Measurements from ENCODE around the gene L3MBTL4.

The L3MBTL4 gene

DNA sequence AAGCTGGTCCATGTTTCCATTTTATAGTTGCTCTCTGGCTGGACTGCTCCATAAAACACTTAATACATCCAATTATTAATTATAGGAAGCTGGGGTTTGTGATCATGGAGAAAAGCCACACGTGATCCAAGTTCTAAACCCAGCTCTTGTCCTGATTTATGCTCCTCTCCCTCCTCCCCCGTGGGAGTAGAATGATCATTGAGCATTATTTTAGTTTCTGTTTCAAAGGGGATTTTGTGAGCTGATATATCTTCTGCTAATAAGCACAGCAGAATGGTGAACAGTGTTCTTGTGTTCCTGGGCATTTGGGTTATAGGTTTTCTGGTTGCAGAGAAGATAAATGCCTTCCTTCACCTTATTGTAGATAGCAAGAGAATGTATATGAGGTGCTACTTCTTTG is 383.7 kb downstream of the L3MBTL4 start:
- Mint-ChIP-seq H3K4me3 (no peak overlapping the region), H3K27ac (no peak overlapping the region), H3K4me1 (no peaks in the 10 kb centered on the region), H3K9me3 (peaks cover 5% of the 10 kb centered on the region in 2 donors), H3K27me3 (no peaks in the 10 kb centered on the region)
- ATAC-seq (no peak), DNase-seq (no peak)

DNA sequence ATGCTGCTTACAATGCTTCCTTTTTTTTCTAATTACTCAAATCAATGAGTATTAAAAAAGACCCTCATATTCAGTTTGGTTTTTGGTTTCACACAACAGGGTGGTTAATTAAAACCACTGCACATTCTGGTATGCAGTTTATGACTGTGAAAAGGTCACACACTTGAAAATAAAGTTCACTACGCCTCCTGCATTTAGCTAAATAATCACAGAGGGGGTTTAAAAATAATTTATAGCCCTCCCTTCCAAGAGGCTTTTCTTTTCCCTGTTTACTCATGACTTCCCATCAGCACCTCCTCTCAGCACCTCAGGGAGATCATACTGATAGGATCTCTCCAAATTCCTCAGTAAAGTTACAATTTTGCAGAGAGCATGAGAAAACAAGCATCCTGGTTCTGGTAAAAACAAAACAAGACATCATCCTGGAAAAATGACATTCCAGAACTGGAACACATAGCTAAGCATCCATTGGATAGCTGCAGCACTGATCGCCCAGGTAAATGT is 389.9 kb downstream of the L3MBTL4 start:
- Mint-ChIP-seq H3K9me3 (peaks cover 0 to 5% of the 10 kb centered on the region in 2 donors), H3K27ac (no peak overlapping the region), H3K4me1 (peaks cover 12% of the 10 kb centered on the region), H3K27me3 (peaks cover 8% of the 10 kb centered on the region), H3K4me3 (no peak overlapping the region)
- no peak for DNase-seq
- ATAC-seq: no peak

GRCh38 chr18:6023551-6023950 is 391.2 kb downstream of the L3MBTL4 start:
- ATAC-seq: no peak
- no peak overlapping the region for H3K4me3 Mint-ChIP-seq
- no peak overlapping the region for H3K27ac Mint-ChIP-seq

DNA sequence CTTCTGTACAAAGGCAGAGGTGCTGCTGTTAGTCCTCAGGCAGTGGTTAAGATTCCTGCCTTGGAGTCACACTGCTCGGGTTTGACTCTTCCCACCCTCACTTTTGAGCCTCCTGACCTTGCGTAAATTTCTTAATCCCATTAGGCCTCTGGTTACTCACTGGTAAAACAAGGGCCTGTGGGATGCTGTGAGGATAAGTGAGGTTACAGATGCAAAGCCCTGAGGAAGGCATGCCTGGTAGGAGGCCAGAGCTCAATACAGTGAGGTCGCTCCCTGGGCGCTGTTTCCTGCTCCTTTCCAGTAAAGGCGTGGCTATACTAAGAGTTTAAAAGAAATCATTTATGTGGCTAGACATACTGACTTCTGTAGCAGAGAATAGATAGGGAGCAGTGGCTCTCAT is 391.9 kb downstream of the L3MBTL4 start:
- peaks cover 0 to 2% of the 10 kb centered on the region in 2 donors for H3K9me3 Mint-ChIP-seq
- DNase-seq (no peak), ATAC-seq (no peak)
- H3K4me1 Mint-ChIP-seq: peaks cover 12% of the 10 kb centered on the region
- peaks cover 8% of the 10 kb centered on the region for H3K27me3 Mint-ChIP-seq
- no peak overlapping the region for H3K4me3 Mint-ChIP-seq
- peak overlapping the region in 1 of 2 donors; percentile 57 for H3K27ac Mint-ChIP-seq

More at GRCh38 chr18:6023551-6023950, 391.2 kb downstream of the L3MBTL4 start:
- peaks cover 0 to 5% of the 10 kb centered on the region in 2 donors for H3K9me3 Mint-ChIP-seq
- H3K4me1 Mint-ChIP-seq: peaks cover 12% of the 10 kb centered on the region
- DNase-seq: no peak
- H3K27me3 Mint-ChIP-seq: peaks cover 8% of the 10 kb centered on the region

GRCh38 chr18:6022074-6022444 is 392.7 kb downstream of the L3MBTL4 start:
- ATAC-seq (peak; percentile 45), DNase-seq (no peak)
- Mint-ChIP-seq H3K4me1 (peaks cover 12% of the 10 kb centered on the region), H3K9me3 (no peaks in the 10 kb centered on the region), H3K27ac (peak overlapping the region in 1 of 2 donors; percentile 26), H3K4me3 (no peak overlapping the region), H3K27me3 (peaks cover 8% of the 10 kb centered on the region)

DNA sequence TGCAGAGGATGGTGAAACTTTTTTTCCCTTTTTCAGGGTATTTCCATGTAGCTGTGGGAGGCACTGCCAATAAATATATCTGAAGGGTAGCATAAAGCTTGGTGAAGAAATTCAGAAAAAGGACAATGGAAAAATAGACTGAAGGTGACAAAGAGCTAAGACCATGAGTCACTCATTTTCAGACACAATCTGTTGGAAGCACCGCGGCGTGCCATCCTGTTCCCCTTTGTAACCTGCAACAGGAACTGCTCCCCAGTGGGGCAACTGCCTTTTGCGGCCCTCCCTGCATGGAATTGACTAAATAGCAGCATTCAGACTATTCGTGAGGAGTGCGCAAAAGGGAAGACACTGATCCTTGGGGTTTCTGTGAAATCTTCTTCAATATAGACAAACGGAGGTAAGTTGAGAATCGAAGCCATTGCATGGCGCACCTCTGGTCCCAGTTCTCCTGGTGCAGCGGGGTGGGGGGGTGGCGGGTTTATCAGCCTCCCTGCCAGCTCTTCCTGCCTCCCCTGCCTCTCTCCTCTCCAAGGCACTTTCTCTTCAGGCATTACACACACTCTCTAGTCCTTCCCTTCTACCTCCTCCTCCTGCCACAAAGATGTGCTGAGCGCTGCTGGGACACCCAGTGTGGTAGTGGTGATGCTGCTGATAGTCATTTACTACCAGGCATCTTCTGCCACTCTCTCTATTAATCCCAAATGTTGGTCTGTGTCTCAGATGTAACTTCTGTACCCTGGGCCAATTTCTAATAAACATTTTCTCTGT is 393.2 kb downstream of the L3MBTL4 start:
- Mint-ChIP-seq H3K9me3 (no peaks in the 10 kb centered on the region), H3K4me3 (no peak overlapping the region), H3K27ac (peak overlapping the region in 1 of 2 donors; percentile 26), H3K4me1 (peaks cover 12% of the 10 kb centered on the region), H3K27me3 (peaks cover 8% of the 10 kb centered on the region)
- ATAC-seq (peak; percentile 37), DNase-seq (no peak)

GRCh38 chr18:6018671-6019070 is 396.0 kb downstream of the L3MBTL4 start:
- Mint-ChIP-seq H3K9me3 (no peaks in the 10 kb centered on the region), H3K4me1 (peaks cover 12% of the 10 kb centered on the region), H3K27ac (no peak overlapping the region), H3K27me3 (peaks cover 8% of the 10 kb centered on the region), H3K4me3 (no peak overlapping the region)
- no peak for ATAC-seq
- DNase-seq: no peak

DNA sequence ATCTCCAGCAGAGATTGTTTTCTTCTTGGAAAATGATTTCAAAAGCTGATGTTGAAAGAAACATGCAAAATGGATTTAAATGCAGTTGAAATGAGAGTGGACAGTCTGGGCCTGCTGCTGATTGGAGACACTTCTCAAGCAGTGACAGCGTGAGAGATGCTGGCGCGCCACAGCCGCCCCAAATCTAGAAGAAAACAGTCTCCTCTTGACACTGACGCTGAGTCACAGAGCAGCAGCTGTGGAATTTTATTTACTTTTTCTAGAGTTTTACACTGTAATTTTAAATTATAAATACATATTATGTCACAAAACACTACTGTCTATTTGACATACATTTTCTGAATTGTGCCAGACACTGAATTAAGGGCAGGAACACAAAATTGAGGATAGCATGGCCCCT is 397.5 kb downstream of the L3MBTL4 start:
- H3K9me3 Mint-ChIP-seq: no peaks in the 10 kb centered on the region
- H3K4me1 Mint-ChIP-seq: peaks cover 8% of the 10 kb centered on the region

GRCh38 chr18:6015364-6015763 is 399.3 kb downstream of the L3MBTL4 start:
- Mint-ChIP-seq H3K27me3 (peaks cover 1% of the 10 kb centered on the region), H3K9me3 (no peaks in the 10 kb centered on the region), H3K4me3 (no peak overlapping the region), H3K4me1 (no peaks in the 10 kb centered on the region), H3K27ac (no peak overlapping the region)
- no peak for ATAC-seq
- no peak for DNase-seq

More for the DNA sequence above, 397.5 kb downstream of the L3MBTL4 start:
- Mint-ChIP-seq H3K27ac (no peak overlapping the region), H3K4me3 (no peak overlapping the region), H3K27me3 (peaks cover 8% of the 10 kb centered on the region)
- DNase-seq (no peak), ATAC-seq (no peak)

- DNase-seq (no peak), ATAC-seq (no peak)
- Mint-ChIP-seq H3K4me3 (no peak overlapping the region), H3K9me3 (no peaks in the 10 kb centered on the region), H3K27me3 (no peaks in the 10 kb centered on the region), H3K4me1 (no peaks in the 10 kb centered on the region), H3K27ac (no peak overlapping the region)
These were observed 401.4 kb downstream of the L3MBTL4 start for GRCh38 chr18:6013171-6013810.

GRCh38 chr18:6010921-6011320 is 403.8 kb downstream of the L3MBTL4 start:
- Mint-ChIP-seq H3K27me3 (no peaks in the 10 kb centered on the region), H3K27ac (no peak overlapping the region), H3K4me3 (no peak overlapping the region), H3K4me1 (no peaks in the 10 kb centered on the region), H3K9me3 (no peaks in the 10 kb centered on the region)
- DNase-seq (no peak), ATAC-seq (no peak)

GRCh38 chr18:6010284-6010683 is 404.4 kb downstream of the L3MBTL4 start:
- no peak for DNase-seq
- no peak for ATAC-seq
- Mint-ChIP-seq H3K9me3 (no peaks in the 10 kb centered on the region), H3K27ac (no peak overlapping the region), H3K27me3 (no peaks in the 10 kb centered on the region), H3K4me3 (no peak overlapping the region), H3K4me1 (no peaks in the 10 kb centered on the region)

DNA sequence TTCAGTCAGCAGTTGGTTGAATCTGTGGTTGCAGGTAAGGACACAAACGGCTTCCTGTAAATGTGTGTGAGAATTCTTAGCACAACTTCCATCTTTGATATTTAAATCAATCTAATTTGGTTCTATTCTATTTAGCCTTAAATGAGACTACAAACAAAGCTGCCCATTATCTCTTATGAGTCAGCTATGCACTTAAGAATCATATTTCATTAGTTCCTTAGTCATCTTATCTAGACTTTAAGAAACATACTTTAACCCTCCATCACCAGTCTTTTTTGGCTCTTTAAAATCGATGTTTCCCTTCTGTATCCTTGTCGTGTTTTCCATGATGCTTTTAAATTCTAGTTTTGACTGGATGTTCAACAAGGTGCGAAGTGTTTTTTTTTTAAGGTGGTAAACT is 405.0 kb downstream of the L3MBTL4 start:
- Mint-ChIP-seq H3K4me1 (no peaks in the 10 kb centered on the region), H3K9me3 (no peaks in the 10 kb centered on the region), H3K27me3 (no peaks in the 10 kb centered on the region), H3K27ac (no peak overlapping the region), H3K4me3 (no peak overlapping the region)
- DNase-seq (no peak), ATAC-seq (no peak)

- ATAC-seq: peak; percentile 91
These were observed 410.0 kb downstream of the L3MBTL4 start for GRCh38 chr18:6004683-6005082.

GRCh38 chr18:6004119-6004518 is 410.6 kb downstream of the L3MBTL4 start:
- H3K27ac Mint-ChIP-seq: peak overlapping the region; percentile 47 to 60

More at GRCh38 chr18:6004683-6005082, 410.0 kb downstream of the L3MBTL4 start:
- H3K9me3 Mint-ChIP-seq: peaks cover 5 to 8% of the 10 kb centered on the region in 2 donors
- DNase-seq: peak; percentile 38 to 67
- no peaks in the 10 kb centered on the region for H3K27me3 Mint-ChIP-seq
- H3K4me3 Mint-ChIP-seq: peak overlapping the region; percentile 36 to 57
- peaks cover 14% of the 10 kb centered on the region for H3K4me1 Mint-ChIP-seq
- H3K27ac Mint-ChIP-seq: peak overlapping the region in 1 of 2 donors; percentile 60

DNA sequence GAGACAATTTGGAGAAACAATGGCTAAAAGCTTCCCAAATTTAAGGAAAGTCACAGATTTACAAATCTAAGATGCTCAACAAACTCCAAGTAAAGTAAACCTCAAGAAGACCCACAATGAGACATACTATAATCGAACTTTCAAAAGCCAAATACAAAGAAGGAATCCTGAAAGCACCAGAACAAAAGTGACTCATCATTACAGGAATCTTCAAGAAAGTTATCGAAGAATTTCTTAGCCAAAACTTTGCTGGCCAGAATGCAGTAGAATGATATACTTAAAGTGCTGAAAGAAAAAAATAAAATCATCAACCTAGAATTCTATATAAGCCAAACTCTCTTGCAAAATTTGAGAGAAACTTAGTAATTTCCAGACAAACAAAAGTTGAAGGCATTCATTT is 412.8 kb downstream of the L3MBTL4 start:
- H3K4me1 Mint-ChIP-seq: peaks cover 22% of the 10 kb centered on the region
- peaks cover 9% of the 10 kb centered on the region for H3K27me3 Mint-ChIP-seq
- peaks cover 14% of the 10 kb centered on the region in 2 donors for H3K9me3 Mint-ChIP-seq
- DNase-seq (no peak), ATAC-seq (no peak)
- no peak overlapping the region for H3K4me3 Mint-ChIP-seq
- H3K27ac Mint-ChIP-seq: no peak overlapping the region

More at GRCh38 chr18:6004119-6004518, 410.6 kb downstream of the L3MBTL4 start:
- ATAC-seq (peak; percentile 91), DNase-seq (no peak)
- Mint-ChIP-seq H3K9me3 (peaks cover 11 to 13% of the 10 kb centered on the region in 2 donors), H3K27me3 (peaks cover 2% of the 10 kb centered on the region), H3K4me3 (peak overlapping the region; percentile 36 to 57), H3K4me1 (peaks cover 17% of the 10 kb centered on the region)

All from stimulated activated naive CD8-positive, alpha-beta T cell treated with anti-CD3 and anti-CD28 coated beads, Interleukin-15, amount 100 ng/mL, for 72 hours (primary cell).